Thymus (tissue), 11 donors: ENCODE measurements around the gene DCAF15. TPM values are rescaled to one million over a fixed set of nuclear protein-coding genes. Genes with fewer than 3 reads are reported as not detected.

ENCODE experiments used
- DNase-seq, 9 donors: peaks; one replicate each; pipeline ENCODE4 v3.0.0-alpha.2; 2013; ENCODE audit warnings: low spot score in 9 of 9, low read depth in 6 of 9, missing footprints in 1 of 9
- H3K27ac ChIP-seq, 2 donors: one replicate each; pipeline ENCODE4 v1.5.1; 2013; ENCODE audit warnings: control low read depth in 1 of 2, low read depth in 1 of 2, low read length in 1 of 2, mild to moderate bottlenecking in 1 of 2, moderate library complexity in 1 of 2
- H3K27me3 ChIP-seq, 2 donors: one replicate each; pipeline ENCODE4 v1.5.1; 2013; ENCODE audit warnings: low read length in 1 of 2; ENCODE audit not compliant: control insufficient read depth in 2 of 2, insufficient read depth in 1 of 2
- H3K36me3 ChIP-seq, 2 donors: one replicate each; pipeline ENCODE4 v1.5.1; 2013; ENCODE audit warnings: low read length in 1 of 2, mild to moderate bottlenecking in 1 of 2, moderate library complexity in 1 of 2; ENCODE audit not compliant: control insufficient read depth in 2 of 2, insufficient read depth in 2 of 2
- H3K4me1 ChIP-seq, 2 donors: one replicate each; pipeline ENCODE4 v1.5.1; 2013; ENCODE audit warnings: low read length in 2 of 2; ENCODE audit not compliant: control insufficient read depth in 2 of 2, insufficient read depth in 2 of 2
- H3K4me3 ChIP-seq, 2 donors: one replicate each; pipeline ENCODE4 v1.5.1; 2013; ENCODE audit warnings: low read length in 2 of 2, control low read depth in 1 of 2, mild to moderate bottlenecking in 1 of 2
- H3K9me3 ChIP-seq, 2 donors: one replicate each; pipeline ENCODE4 v1.5.1; 2013; ENCODE audit warnings: low read length in 1 of 2, mild to moderate bottlenecking in 1 of 2; ENCODE audit not compliant: control insufficient read depth in 2 of 2, insufficient read depth in 1 of 2
- WGBS: extraction: QIAGEN DNeasy Blood & Tissue Kit; methylation state at CpG from one replicate; pipeline ENCODE4 v1.1.7; 2013; 5-methylcytosine and 5-hydroxymethylcytosine counted together
- polyA plus RNA-seq: library from polyadenylated mRNA; stranded (reverse); fragments of 200-250 nt; gene quantifications from one replicate; pipeline ENCODE4 v1.2.3, GENCODE V29; 2013
- total RNA-seq: library from RNA; stranded (reverse); fragments of 120-200 nt; gene quantifications from one replicate; pipeline ENCODE4 v1.2.4, GENCODE V29; 2013
- donor health status: healthy.

DCAF15 gene
- total and polyA plus RNA-seq, 2 donors, result 24.0 to 95.4 TPM

- no peak overlapping the region for H3K27ac ChIP-seq
- H3K9me3 ChIP-seq, result no peaks in the 10 kb centered on the region
- peaks cover 38 to 44% of the 10 kb centered on the region in 2 donors for H3K36me3 ChIP-seq
- WGBS, result 98% methylated on average over 7 of the region's 7 CpGs
- no peak overlapping the region for H3K4me3 ChIP-seq
- peaks cover 15 to 42% of the 10 kb centered on the region in 2 donors for H3K4me1 ChIP-seq
- H3K27me3 ChIP-seq, result no peaks in the 10 kb centered on the region
- no peak for DNase-seq
Measured at GRCh38 chr19:13992025-13992424, 39.7 kb downstream of the DCAF15 start.

GRCh38 chr19:13993590-13994300 is 41.4 kb downstream of the DCAF15 start:
- Histone ChIP-seq H3K27me3 (no peaks in the 10 kb centered on the region), H3K9me3 (peaks cover under 1 to 3% of the 10 kb centered on the region in 2 donors), H3K4me1 (peaks cover 5 to 26% of the 10 kb centered on the region in 2 donors), H3K36me3 (peaks cover 48 to 51% of the 10 kb centered on the region in 2 donors), H3K27ac (no peak overlapping the region), H3K4me3 (no peak overlapping the region)
- no peak for DNase-seq
- WGBS, result 91% methylated on average over 22 of the region's 22 CpGs

- no peaks in the 10 kb centered on the region for H3K27me3 ChIP-seq
- H3K4me1 ChIP-seq, result peaks cover 0 to 12% of the 10 kb centered on the region in 2 donors
- DNase-seq, result no peak
- H3K9me3 ChIP-seq, result peaks cover 4 to 9% of the 10 kb centered on the region in 2 donors
- no peak overlapping the region for H3K27ac ChIP-seq
- H3K36me3 ChIP-seq, result peaks cover 39 to 57% of the 10 kb centered on the region in 2 donors
- no peak overlapping the region for H3K4me3 ChIP-seq
- 98% methylated on average over 13 of the region's 13 CpGs for WGBS
Measured at GRCh38 chr19:13995017-13995728, 42.9 kb downstream of the DCAF15 start.

- no peaks in the 10 kb centered on the region for H3K27me3 ChIP-seq
- H3K4me3 ChIP-seq, result no peak overlapping the region
- no peak overlapping the region for H3K27ac ChIP-seq
- H3K4me1 ChIP-seq, result peaks cover 7 to 20% of the 10 kb centered on the region in 2 donors
- 97% methylated on average over 14 of the region's 14 CpGs for WGBS
- H3K36me3 ChIP-seq, result peaks cover 39 to 54% of the 10 kb centered on the region in 2 donors
- peaks cover 4 to 9% of the 10 kb centered on the region in 2 donors for H3K9me3 ChIP-seq
- no peak for DNase-seq
Measured at GRCh38 chr19:13995878-13996765, 43.8 kb downstream of the DCAF15 start.

- peaks cover 15 to 29% of the 10 kb centered on the region in 2 donors for H3K4me1 ChIP-seq
- H3K4me3 ChIP-seq, result no peak overlapping the region
- no peak overlapping the region for H3K27ac ChIP-seq
- no peaks in the 10 kb centered on the region for H3K27me3 ChIP-seq
- H3K9me3 ChIP-seq, result peaks cover 4 to 9% of the 10 kb centered on the region in 2 donors
- peaks cover 30 to 46% of the 10 kb centered on the region in 2 donors for H3K36me3 ChIP-seq
- no peak for DNase-seq
- WGBS, result 97% methylated on average over 22 of the region's 22 CpGs
Measured at GRCh38 chr19:13996928-13997630, 44.8 kb downstream of the DCAF15 start.

- no peak for DNase-seq
- Histone ChIP-seq H3K4me1 (peaks cover 20 to 35% of the 10 kb centered on the region in 2 donors), H3K27me3 (no peaks in the 10 kb centered on the region), H3K9me3 (peaks cover 4 to 9% of the 10 kb centered on the region in 2 donors), H3K4me3 (no peak overlapping the region), H3K36me3 (peaks cover 25 to 40% of the 10 kb centered on the region in 2 donors), H3K27ac (no peak overlapping the region)
- 98% methylated on average over 6 of the region's 6 CpGs for WGBS
Measured at GRCh38 chr19:13997631-13997962, 45.3 kb downstream of the DCAF15 start.

- Histone ChIP-seq H3K9me3 (peaks cover 4 to 9% of the 10 kb centered on the region in 2 donors), H3K36me3 (peaks cover 21 to 33% of the 10 kb centered on the region in 2 donors), H3K4me1 (peaks cover 28 to 40% of the 10 kb centered on the region in 2 donors), H3K4me3 (no peak overlapping the region), H3K27ac (no peak overlapping the region), H3K27me3 (no peaks in the 10 kb centered on the region)
- 100% methylated on average over 1 of the region's 1 CpG for WGBS
- DNase-seq, result no peak
Measured at GRCh38 chr19:13998426-13998825, 46.1 kb downstream of the DCAF15 start.

- Histone ChIP-seq H3K4me1 (peaks cover 31 to 42% of the 10 kb centered on the region in 2 donors), H3K27ac (no peak overlapping the region), H3K27me3 (no peaks in the 10 kb centered on the region), H3K9me3 (peaks cover 4 to 9% of the 10 kb centered on the region in 2 donors), H3K36me3 (peaks cover 19 to 33% of the 10 kb centered on the region in 2 donors), H3K4me3 (no peak overlapping the region)
- no peak for DNase-seq
- WGBS, result 98% methylated on average over 3 of the region's 3 CpGs
Measured at GRCh38 chr19:13999085-13999484, 46.8 kb downstream of the DCAF15 start.
